H1 (cell line): ENCODE data around the gene MAP7. TPM values are rescaled to one million over a fixed set of nuclear protein-coding genes. Genes with fewer than 3 reads are reported as not detected.

Experiments
- CHD2 ChIP-seq: IDR thresholded peaks from 2 replicates; pipeline ENCODE4 v1.6.1; 2012; ENCODE audit warnings: low read length, improper control_type of control experiment
- EP300 ChIP-seq, 2 experiments: IDR thresholded peaks; 1 replicate in 1 of 2; 2 replicates in 1 of 2; pipeline ENCODE4 v1.6.1; 2011 to 2012; ENCODE audit warnings: low read depth in 2 of 2, low read length in 2 of 2, mild to moderate bottlenecking in 2 of 2, borderline replicate concordance in 1 of 2, inconsistent platforms in 1 of 2, moderate library complexity in 1 of 2
- GABPA ChIP-seq: IDR thresholded peaks from 2 replicates; pipeline ENCODE4 v1.6.1; 2011; ENCODE audit warnings: mild to moderate bottlenecking, low read length, moderate library complexity, borderline replicate concordance; ENCODE audit not compliant: insufficient read depth
- HDAC2 ChIP-seq, 2 experiments: fragments of 300-600 bp in 1 of 2; sonication (generic) in 1 of 2; IDR thresholded peaks; 2 replicates each; pipeline ENCODE4 v1.6.1; 2011 to 2012; ENCODE audit warnings: low read depth in 2 of 2, low read length in 2 of 2, mild to moderate bottlenecking in 2 of 2, moderate library complexity in 2 of 2, borderline replicate concordance in 1 of 2, inconsistent platforms in 1 of 2
- JUND ChIP-seq: IDR thresholded peaks from 2 replicates; pipeline ENCODE4 v1.6.1; 2011; ENCODE audit warnings: mild to moderate bottlenecking, improper control_type of control experiment, low read length
- RAD21 ChIP-seq, 2 experiments: IDR thresholded peaks in 1 of 2; conservative IDR thresholded peaks in 1 of 2; 2 replicates each; pipeline ENCODE4 v1.6.1; 2011; ENCODE audit warnings: low read depth in 2 of 2, low read length in 2 of 2, improper control_type of control experiment in 1 of 2, inconsistent platforms in 1 of 2, mild to moderate bottlenecking in 1 of 2, moderate library complexity in 1 of 2
- SAP30 ChIP-seq: fragments of 300-600 bp; sonication (generic); IDR thresholded peaks from 2 replicates; pipeline ENCODE4 v1.7.1; 2012; ENCODE audit warnings: low read length, moderate library complexity, mild to moderate bottlenecking, inconsistent platforms; ENCODE audit not compliant: insufficient read depth, insufficient replicate concordance
- SIX5 ChIP-seq: IDR thresholded peaks from 2 replicates; pipeline ENCODE4 v1.6.1; 2011; ENCODE audit warnings: mild to moderate bottlenecking, low read depth, low read length
- SP2 ChIP-seq: IDR thresholded peaks from 2 replicates; pipeline ENCODE4 v1.6.1; 2012; ENCODE audit warnings: mild to moderate bottlenecking, low read length, inconsistent platforms
- SP4 ChIP-seq: IDR thresholded peaks from 2 replicates; pipeline ENCODE4 v1.6.1; 2012; ENCODE audit warnings: low read length, inconsistent platforms
- TAF1 ChIP-seq: IDR thresholded peaks from 2 replicates; pipeline ENCODE4 v1.6.1; 2011; ENCODE audit warnings: mild to moderate bottlenecking, low read depth, low read length
- polyA plus RNA-seq, 7 experiments: library from polyadenylated mRNA; depleted of rRNA in 3 of 7; stranded (reverse) in 5 of 7; unstranded in 2 of 7; fragments of >200 nt in 5 of 7; fragments of 200-250 nt in 2 of 7; gene quantifications; 1 replicate in 5 of 7; 2 replicates in 1 of 7; 4 replicates in 1 of 7; pipeline versions ENCODE4 v1.2.1 to v1.2.3, GENCODE V29; 2011 to 2013; ENCODE audit warnings: missing spikeins in 2 of 7, mixed read lengths in 2 of 7
- total RNA-seq: library from RNA; stranded (reverse); fragmentation: NEBNext Ultra II Directional; extraction: Animal tissue kit (Norgen Biotek cat#: 25700); gene quantifications from 2 replicates; pipeline ENCODE4 v1.2.1, GENCODE V29; 2021
- TF ChIP-seq, protein P1 (sequence below): fragments of 300-600 bp; sonication (generic); IDR thresholded peaks from 2 replicates; pipeline ENCODE4 v1.7.1; 2012; ENCODE audit warnings: low read length, moderate library complexity, mild to moderate bottlenecking, inconsistent platforms; ENCODE audit not compliant: insufficient replicate concordance

MAP7 gene
- total and polyA plus RNA-seq, 2 of the 8 experiments (the other 6 are each of a cell fraction or from before 2014, with no cell fraction given) = 13.5 to 66.9 TPM

DNA sequence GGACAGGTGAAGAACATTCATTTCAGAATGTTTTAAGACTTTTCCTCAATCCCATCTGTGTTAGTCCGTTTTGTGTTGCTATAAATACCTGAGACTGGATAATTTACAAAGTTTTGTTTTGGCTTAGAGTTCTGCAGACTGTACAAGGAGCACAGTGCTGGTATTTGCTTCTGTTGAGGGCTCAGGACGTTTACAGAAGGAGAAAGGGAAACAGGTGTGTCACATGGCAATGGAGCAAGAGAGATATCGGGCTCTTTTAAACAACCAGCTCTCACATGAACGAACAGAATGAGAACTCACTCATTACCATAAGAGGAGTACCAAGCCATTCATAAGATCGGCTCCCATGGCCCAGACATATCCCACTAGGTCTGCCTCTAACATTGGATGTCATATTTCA is 16.7 kb downstream of the MAP7 start (continued):
- TF ChIP-seq, protein P1, sequence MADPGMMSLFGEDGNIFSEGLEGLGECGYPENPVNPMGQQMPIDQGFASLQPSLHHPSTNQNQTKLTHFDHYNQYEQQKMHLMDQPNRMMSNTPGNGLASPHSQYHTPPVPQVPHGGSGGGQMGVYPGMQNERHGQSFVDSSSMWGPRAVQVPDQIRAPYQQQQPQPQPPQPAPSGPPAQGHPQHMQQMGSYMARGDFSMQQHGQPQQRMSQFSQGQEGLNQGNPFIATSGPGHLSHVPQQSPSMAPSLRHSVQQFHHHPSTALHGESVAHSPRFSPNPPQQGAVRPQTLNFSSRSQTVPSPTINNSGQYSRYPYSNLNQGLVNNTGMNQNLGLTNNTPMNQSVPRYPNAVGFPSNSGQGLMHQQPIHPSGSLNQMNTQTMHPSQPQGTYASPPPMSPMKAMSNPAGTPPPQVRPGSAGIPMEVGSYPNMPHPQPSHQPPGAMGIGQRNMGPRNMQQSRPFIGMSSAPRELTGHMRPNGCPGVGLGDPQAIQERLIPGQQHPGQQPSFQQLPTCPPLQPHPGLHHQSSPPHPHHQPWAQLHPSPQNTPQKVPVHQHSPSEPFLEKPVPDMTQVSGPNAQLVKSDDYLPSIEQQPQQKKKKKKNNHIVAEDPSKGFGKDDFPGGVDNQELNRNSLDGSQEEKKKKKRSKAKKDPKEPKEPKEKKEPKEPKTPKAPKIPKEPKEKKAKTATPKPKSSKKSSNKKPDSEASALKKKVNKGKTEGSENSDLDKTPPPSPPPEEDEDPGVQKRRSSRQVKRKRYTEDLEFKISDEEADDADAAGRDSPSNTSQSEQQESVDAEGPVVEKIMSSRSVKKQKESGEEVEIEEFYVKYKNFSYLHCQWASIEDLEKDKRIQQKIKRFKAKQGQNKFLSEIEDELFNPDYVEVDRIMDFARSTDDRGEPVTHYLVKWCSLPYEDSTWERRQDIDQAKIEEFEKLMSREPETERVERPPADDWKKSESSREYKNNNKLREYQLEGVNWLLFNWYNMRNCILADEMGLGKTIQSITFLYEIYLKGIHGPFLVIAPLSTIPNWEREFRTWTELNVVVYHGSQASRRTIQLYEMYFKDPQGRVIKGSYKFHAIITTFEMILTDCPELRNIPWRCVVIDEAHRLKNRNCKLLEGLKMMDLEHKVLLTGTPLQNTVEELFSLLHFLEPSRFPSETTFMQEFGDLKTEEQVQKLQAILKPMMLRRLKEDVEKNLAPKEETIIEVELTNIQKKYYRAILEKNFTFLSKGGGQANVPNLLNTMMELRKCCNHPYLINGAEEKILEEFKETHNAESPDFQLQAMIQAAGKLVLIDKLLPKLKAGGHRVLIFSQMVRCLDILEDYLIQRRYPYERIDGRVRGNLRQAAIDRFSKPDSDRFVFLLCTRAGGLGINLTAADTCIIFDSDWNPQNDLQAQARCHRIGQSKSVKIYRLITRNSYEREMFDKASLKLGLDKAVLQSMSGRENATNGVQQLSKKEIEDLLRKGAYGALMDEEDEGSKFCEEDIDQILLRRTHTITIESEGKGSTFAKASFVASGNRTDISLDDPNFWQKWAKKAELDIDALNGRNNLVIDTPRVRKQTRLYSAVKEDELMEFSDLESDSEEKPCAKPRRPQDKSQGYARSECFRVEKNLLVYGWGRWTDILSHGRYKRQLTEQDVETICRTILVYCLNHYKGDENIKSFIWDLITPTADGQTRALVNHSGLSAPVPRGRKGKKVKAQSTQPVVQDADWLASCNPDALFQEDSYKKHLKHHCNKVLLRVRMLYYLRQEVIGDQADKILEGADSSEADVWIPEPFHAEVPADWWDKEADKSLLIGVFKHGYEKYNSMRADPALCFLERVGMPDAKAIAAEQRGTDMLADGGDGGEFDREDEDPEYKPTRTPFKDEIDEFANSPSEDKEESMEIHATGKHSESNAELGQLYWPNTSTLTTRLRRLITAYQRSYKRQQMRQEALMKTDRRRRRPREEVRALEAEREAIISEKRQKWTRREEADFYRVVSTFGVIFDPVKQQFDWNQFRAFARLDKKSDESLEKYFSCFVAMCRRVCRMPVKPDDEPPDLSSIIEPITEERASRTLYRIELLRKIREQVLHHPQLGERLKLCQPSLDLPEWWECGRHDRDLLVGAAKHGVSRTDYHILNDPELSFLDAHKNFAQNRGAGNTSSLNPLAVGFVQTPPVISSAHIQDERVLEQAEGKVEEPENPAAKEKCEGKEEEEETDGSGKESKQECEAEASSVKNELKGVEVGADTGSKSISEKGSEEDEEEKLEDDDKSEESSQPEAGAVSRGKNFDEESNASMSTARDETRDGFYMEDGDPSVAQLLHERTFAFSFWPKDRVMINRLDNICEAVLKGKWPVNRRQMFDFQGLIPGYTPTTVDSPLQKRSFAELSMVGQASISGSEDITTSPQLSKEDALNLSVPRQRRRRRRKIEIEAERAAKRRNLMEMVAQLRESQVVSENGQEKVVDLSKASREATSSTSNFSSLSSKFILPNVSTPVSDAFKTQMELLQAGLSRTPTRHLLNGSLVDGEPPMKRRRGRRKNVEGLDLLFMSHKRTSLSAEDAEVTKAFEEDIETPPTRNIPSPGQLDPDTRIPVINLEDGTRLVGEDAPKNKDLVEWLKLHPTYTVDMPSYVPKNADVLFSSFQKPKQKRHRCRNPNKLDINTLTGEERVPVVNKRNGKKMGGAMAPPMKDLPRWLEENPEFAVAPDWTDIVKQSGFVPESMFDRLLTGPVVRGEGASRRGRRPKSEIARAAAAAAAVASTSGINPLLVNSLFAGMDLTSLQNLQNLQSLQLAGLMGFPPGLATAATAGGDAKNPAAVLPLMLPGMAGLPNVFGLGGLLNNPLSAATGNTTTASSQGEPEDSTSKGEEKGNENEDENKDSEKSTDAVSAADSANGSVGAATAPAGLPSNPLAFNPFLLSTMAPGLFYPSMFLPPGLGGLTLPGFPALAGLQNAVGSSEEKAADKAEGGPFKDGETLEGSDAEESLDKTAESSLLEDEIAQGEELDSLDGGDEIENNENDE = no peak
- TF ChIP-seq SAP30 (no peak), SIX5 (no peak), TAF1 (no peak), EP300 (IDR thresholded peaks at IDR 0.05; ENCODE audit: borderline replicate concordance in 1 of 2, low read depth in 2 of 2, low read length in 2 of 2) (no peak), SP2 (no peak), GABPA (no peak), JUND (no peak), CHD2 (no peak), SP4 (no peak), RAD21 (IDR thresholded peaks at IDR 0.05 in 1 of 2, conservative IDR thresholded peaks at IDR 0.05 in 1 of 2; ENCODE audit: low read depth in 2 of 2, low read length in 2 of 2) (no peak), HDAC2 (IDR thresholded peaks at IDR 0.05; ENCODE audit: borderline replicate concordance in 1 of 2, low read depth in 2 of 2, low read length in 2 of 2) (no peak)
